Mesenchymal stem cell (in vitro differentiated cells and primary cell): Measurements from ENCODE around the gene KLHL30.

Source experiments
- DNase-seq: peaks from one replicate; pipeline ENCODE4 v3.0.0-alpha.2; 2013
- H2AFZ ChIP-seq: one replicate; pipeline ENCODE4 v1.6.1; 2013; ENCODE audit warnings: low read depth, mild to moderate bottlenecking, control low read depth, inconsistent platforms, low read length, moderate library complexity
- H2AK5ac ChIP-seq: 2 replicates; pipeline ENCODE4 v1.6.1; 2013; ENCODE audit warnings: low read length, moderate library complexity, mild to moderate bottlenecking, inconsistent platforms; ENCODE audit not compliant: severe bottlenecking
- H2BK120ac ChIP-seq: one replicate; pipeline ENCODE4 v1.6.1; 2013; ENCODE audit warnings: low read depth, mild to moderate bottlenecking, inconsistent platforms, low read length, moderate library complexity
- H2BK12ac ChIP-seq, 2 experiments: one replicate each; pipeline ENCODE4 v1.6.1; 2013; ENCODE audit warnings: inconsistent platforms in 2 of 2, low read length in 2 of 2, mild to moderate bottlenecking in 2 of 2, moderate library complexity in 2 of 2, control low read depth in 1 of 2
- H2BK15ac ChIP-seq: one replicate; pipeline ENCODE4 v1.6.1; 2013; ENCODE audit warnings: mild to moderate bottlenecking, low read depth, inconsistent platforms; ENCODE audit not compliant: poor library complexity, severe bottlenecking
- H2BK5ac ChIP-seq: 2 replicates; pipeline ENCODE4 v1.6.1; 2013; ENCODE audit warnings: low read depth, mild to moderate bottlenecking, low read length, control low read depth, inconsistent platforms; ENCODE audit not compliant: poor library complexity, severe bottlenecking
- H3K14ac ChIP-seq, 2 experiments: one replicate each; pipeline ENCODE4 v1.6.1; 2013; ENCODE audit warnings: inconsistent platforms in 2 of 2, low read length in 2 of 2, control low read depth in 1 of 2, mild to moderate bottlenecking in 1 of 2, moderate library complexity in 1 of 2
- H3K18ac ChIP-seq, 2 experiments: one replicate each; pipeline ENCODE4 v1.6.1; 2013; ENCODE audit warnings: inconsistent platforms in 2 of 2, low read length in 2 of 2, control low read depth in 1 of 2, low read depth in 1 of 2, mild to moderate bottlenecking in 1 of 2
- H3K23ac ChIP-seq, 2 experiments: one replicate each; pipeline ENCODE4 v1.6.1; 2013; ENCODE audit warnings: inconsistent platforms in 2 of 2, low read length in 2 of 2, mild to moderate bottlenecking in 2 of 2, moderate library complexity in 2 of 2, control low read depth in 1 of 2
- H3K27ac ChIP-seq: 2 replicates; pipeline ENCODE4 v1.5.1; 2013; ENCODE audit warnings: mild to moderate bottlenecking, moderate library complexity, low read length, control low read depth, inconsistent platforms; ENCODE audit not compliant: poor library complexity, severe bottlenecking
- H3K27me3 ChIP-seq, 2 experiments: 2 replicates each; pipeline versions ENCODE4 v1.6.1 to v1.7.0; 2013; ENCODE audit warnings: low read length in 2 of 2, mild to moderate bottlenecking in 2 of 2, moderate library complexity in 2 of 2, control low read depth in 1 of 2, inconsistent platforms in 1 of 2; ENCODE audit not compliant: control insufficient read depth in 1 of 2, insufficient read depth in 1 of 2
- H3K36me3 ChIP-seq, 2 experiments: 2 replicates each; pipeline versions ENCODE4 v1.6.1 to v1.7.0; 2013; ENCODE audit warnings: low read length in 2 of 2, control low read depth in 1 of 2, inconsistent platforms in 1 of 2, low read depth in 1 of 2, mild to moderate bottlenecking in 1 of 2; ENCODE audit not compliant: insufficient read depth in 2 of 2, control insufficient read depth in 1 of 2
- H3K4ac ChIP-seq, 2 experiments: one replicate each; pipeline ENCODE4 v1.6.1; 2013; ENCODE audit warnings: inconsistent platforms in 2 of 2, low read length in 2 of 2, mild to moderate bottlenecking in 2 of 2, moderate library complexity in 2 of 2, control low read depth in 1 of 2, low read depth in 1 of 2
- H3K4me1 ChIP-seq: 2 replicates; pipeline ENCODE4 v1.6.1; 2013; ENCODE audit warnings: low read depth, low read length, control low read depth; ENCODE audit not compliant: control insufficient read depth, insufficient read depth
- H3K4me2 ChIP-seq: 2 replicates; pipeline ENCODE4 v1.6.1; 2013; ENCODE audit warnings: low read length, mild to moderate bottlenecking, inconsistent platforms; ENCODE audit not compliant: poor library complexity, severe bottlenecking
- H3K4me3 ChIP-seq, 2 experiments: 2 replicates each; pipeline versions ENCODE4 v1.5.1 to v1.7.0; 2013; ENCODE audit warnings: low read length in 2 of 2, mild to moderate bottlenecking in 2 of 2, control low read depth in 1 of 2, low read depth in 1 of 2; ENCODE audit not compliant: insufficient read depth in 1 of 2
- H3K79me1 ChIP-seq: replicated peaks from 2 replicates; pipeline ENCODE4 v1.6.1; 2013; ENCODE audit warnings: mild to moderate bottlenecking, control low read depth, low read length, inconsistent platforms; ENCODE audit not compliant: poor library complexity, severe bottlenecking
- H3K9ac ChIP-seq: 2 replicates; pipeline ENCODE4 v1.7.0; 2013; ENCODE audit warnings: mild to moderate bottlenecking, low read length, moderate library complexity
- H3K9me3 ChIP-seq: 2 replicates; pipeline ENCODE4 v1.7.0; 2013; ENCODE audit warnings: mild to moderate bottlenecking, low read length; ENCODE audit not compliant: control insufficient read depth
- H4K8ac ChIP-seq: one replicate; pipeline ENCODE4 v1.6.1; 2013; ENCODE audit warnings: inconsistent platforms, mild to moderate bottlenecking, low read length, moderate library complexity
- H4K91ac ChIP-seq: one replicate; pipeline ENCODE4 v1.6.1; 2013; ENCODE audit warnings: mild to moderate bottlenecking, low read length, inconsistent platforms
- WGBS: methylation state at CpG from one replicate; pipeline ENCODE4 v1.1.7; 2013; ENCODE audit warnings: mixed read lengths; 5-methylcytosine and 5-hydroxymethylcytosine counted together

Gene KLHL30

GRCh38 chr2:238159071-238159539 is 20.6 kb downstream of the KLHL30 start:
- DNase-seq: no peak
- H2AK5ac ChIP-seq: no peak overlapping the region
- WGBS: 4% methylated on average over 49 of the region's 52 CpGs
- no peak overlapping the region for H2BK15ac ChIP-seq
- H4K91ac ChIP-seq: no peak overlapping the region
- H3K4me2 ChIP-seq: peak overlapping the region; percentile 69
- no peak overlapping the region for H3K27ac ChIP-seq
- no peak overlapping the region for H3K14ac ChIP-seq
- H3K4me1 ChIP-seq: peaks cover 60% of the 10 kb centered on the region
- H3K4ac ChIP-seq: no peak overlapping the region
- H3K18ac ChIP-seq: no peak overlapping the region
- H2AFZ ChIP-seq: no peak overlapping the region
- H3K36me3 ChIP-seq: no peaks in the 10 kb centered on the region
- H3K79me1 ChIP-seq: no peaks in the 10 kb centered on the region
- H3K9me3 ChIP-seq: no peaks in the 10 kb centered on the region
- H3K27me3 ChIP-seq: peaks cover 0 to 18% of the 10 kb centered on the region in 2 experiments
- no peak overlapping the region for H4K8ac ChIP-seq
- no peak overlapping the region for H2BK5ac ChIP-seq
- no peak overlapping the region for H3K23ac ChIP-seq
- H2BK120ac ChIP-seq: peak overlapping the region; percentile 50
- peak overlapping the region; percentile 45 to 72 for H3K4me3 ChIP-seq
- peak overlapping the region; percentile 69 for H3K9ac ChIP-seq
- H2BK12ac ChIP-seq: no peak overlapping the region

- H4K8ac ChIP-seq: no peak overlapping the region
- no peaks in the 10 kb centered on the region for H3K9me3 ChIP-seq
- H2BK12ac ChIP-seq: no peak overlapping the region
- H2AK5ac ChIP-seq: no peak overlapping the region
- H2BK15ac ChIP-seq: peak overlapping the region; percentile 44
- H2BK120ac ChIP-seq: no peak overlapping the region
- 42% methylated on average over 6 of the region's 10 CpGs for WGBS
- H3K27ac ChIP-seq: no peak overlapping the region
- peaks cover 59% of the 10 kb centered on the region for H3K4me1 ChIP-seq
- no peak overlapping the region for H3K18ac ChIP-seq
- no peak overlapping the region for H2BK5ac ChIP-seq
- H3K14ac ChIP-seq: no peak overlapping the region
- no peak overlapping the region for H3K23ac ChIP-seq
- H3K79me1 ChIP-seq: no peaks in the 10 kb centered on the region
- H3K4me3 ChIP-seq: peak overlapping the region in 1 of 2 experiments; percentile 72
- H2AFZ ChIP-seq: no peak overlapping the region
- H3K9ac ChIP-seq: peak overlapping the region; percentile 69
- H3K27me3 ChIP-seq: peaks cover 0 to 18% of the 10 kb centered on the region in 2 experiments
- H4K91ac ChIP-seq: no peak overlapping the region
- no peaks in the 10 kb centered on the region for H3K36me3 ChIP-seq
- no peak overlapping the region for H3K4ac ChIP-seq
- H3K4me2 ChIP-seq: no peak overlapping the region
- DNase-seq: no peak
Observed at GRCh38 chr2:238159661-238160205, 21.3 kb downstream of the KLHL30 start.

GRCh38 chr2:238160206-238161129 is 22.0 kb downstream of the KLHL30 start:
- 81% methylated on average over 19 of the region's 23 CpGs for WGBS
- no peak overlapping the region for H2BK12ac ChIP-seq
- no peak overlapping the region for H3K18ac ChIP-seq
- peak overlapping the region; percentile 32 for H4K91ac ChIP-seq
- no peak overlapping the region for H3K4ac ChIP-seq
- no peak overlapping the region for H2AFZ ChIP-seq
- H4K8ac ChIP-seq: no peak overlapping the region
- no peaks in the 10 kb centered on the region for H3K9me3 ChIP-seq
- no peaks in the 10 kb centered on the region for H3K79me1 ChIP-seq
- H3K14ac ChIP-seq: no peak overlapping the region
- H3K4me2 ChIP-seq: no peak overlapping the region
- peak overlapping the region; percentile 54 for H2AK5ac ChIP-seq
- H3K4me1 ChIP-seq: peaks cover 54% of the 10 kb centered on the region
- H3K9ac ChIP-seq: no peak overlapping the region
- no peak overlapping the region for H3K27ac ChIP-seq
- H3K27me3 ChIP-seq: peaks cover 0 to 18% of the 10 kb centered on the region in 2 experiments
- no peak overlapping the region for H2BK5ac ChIP-seq
- H2BK120ac ChIP-seq: peak overlapping the region; percentile 15
- H2BK15ac ChIP-seq: peak overlapping the region; percentile 44
- H3K23ac ChIP-seq: no peak overlapping the region
- H3K4me3 ChIP-seq: no peak overlapping the region
- H3K36me3 ChIP-seq: peaks cover 0 to 4% of the 10 kb centered on the region in 2 experiments
- peak; percentile 55 for DNase-seq
